Cerebellar nuclear complex (tissue), 1 donor: ENCODE results near the gene HHAT.
"Not testable (repeated sequence)": the region's sequence is repeated elsewhere in the genome, so short reads cannot be mapped to it uniquely, and the experiment has no call there.

ENCODE experiments used
- DNase-seq, 2 experiments: peaks; one replicate each; lab custom pipeline; 2025; lab: John Stamatoyannopoulos, UW

HHAT gene

GRCh38 chr1:210313921-210314320, 14.8 kb upstream of the HHAT start:
- no peak for DNase-seq

- no peak for DNase-seq
Measured at GRCh38 chr1:210315529-210315928, 13.2 kb upstream of the HHAT start.

- no peak for DNase-seq
Measured at GRCh38 chr1:210321131-210321530, 7.6 kb upstream of the HHAT start.

- no peak for DNase-seq
Measured at GRCh38 chr1:210321552-210321951, 7.2 kb upstream of the HHAT start.

- no peak for DNase-seq
Measured at GRCh38 chr1:210323957-210324356, 4.7 kb upstream of the HHAT start.

- no peak for DNase-seq
Measured at GRCh38 chr1:210325026-210325670, 3.6 kb upstream of the HHAT start.

- no peak for DNase-seq
Measured at GRCh38 chr1:210328032-210328745, 513 bp upstream of the HHAT start.

- DNase-seq: no peak
Measured at GRCh38 chr1:210330279-210330866, 1.7 kb downstream of the HHAT start.

- no peak for DNase-seq
Measured at GRCh38 chr1:210332233-210332632, 3.5 kb downstream of the HHAT start.

GRCh38 chr1:210332719-210333398, 4.2 kb downstream of the HHAT start:
- DNase-seq: no peak

- no peak for DNase-seq
Measured at GRCh38 chr1:210335001-210335400, 6.3 kb downstream of the HHAT start.

GRCh38 chr1:210336362-210336761, 7.7 kb downstream of the HHAT start:
- no peak for DNase-seq

- DNase-seq: no peak
Measured at GRCh38 chr1:210339500-210339899, 10.8 kb downstream of the HHAT start.

GRCh38 chr1:210340311-210340710, 11.6 kb downstream of the HHAT start:
- DNase-seq: no peak

- no peak for DNase-seq
Measured at GRCh38 chr1:210340841-210341240, 12.1 kb downstream of the HHAT start.

- DNase-seq: no peak
Measured at GRCh38 chr1:210342986-210343780, 14.5 kb downstream of the HHAT start.

GRCh38 chr1:210344706-210345105, 16.0 kb downstream of the HHAT start:
- no peak for DNase-seq

- DNase-seq: no peak
Measured at GRCh38 chr1:210347112-210347511, 18.4 kb downstream of the HHAT start.

GRCh38 chr1:210351496-210351895, 22.8 kb downstream of the HHAT start:
- no peak for DNase-seq

GRCh38 chr1:210352575-210352974, 23.9 kb downstream of the HHAT start:
- no peak for DNase-seq

GRCh38 chr1:210354305-210354704, 25.6 kb downstream of the HHAT start:
- DNase-seq: not testable (repeated sequence)

GRCh38 chr1:210358626-210359025, 29.9 kb downstream of the HHAT start:
- DNase-seq: no peak
